Chondrocyte (in vitro differentiated cells): ENCODE data around the gene DSCAM. TPM values are rescaled to one million over a fixed set of nuclear protein-coding genes. Genes with fewer than 3 reads are reported as not detected.

Experiments
- DNase-seq: peaks from one replicate; pipeline ENCODE4 v3.0.0; 2021; ENCODE audit warnings: mixed read lengths, low spot score
- H3K27ac Mint-ChIP-seq: one replicate; pipeline ENCODE4 v1.8.0; 2021; ENCODE audit warnings: mild to moderate bottlenecking, moderate library complexity, mixed read lengths; ENCODE audit not compliant: unreplicated experiment
- H3K27me3 Mint-ChIP-seq: 2 replicates; pipeline ENCODE4 v1.8.0; 2021; ENCODE audit warnings: low read depth, mixed read lengths
- H3K36me3 Mint-ChIP-seq: 2 replicates; pipeline ENCODE4 v1.8.0; 2021; ENCODE audit warnings: low read depth, mixed read lengths
- H3K4me1 Mint-ChIP-seq: 2 replicates; pipeline ENCODE4 v1.8.0; 2021; ENCODE audit warnings: low read depth, mild to moderate bottlenecking, mixed read lengths
- H3K4me3 Mint-ChIP-seq: one replicate; pipeline ENCODE4 v1.8.0; 2021; ENCODE audit warnings: mild to moderate bottlenecking, moderate library complexity, mixed read lengths; ENCODE audit not compliant: unreplicated experiment
- H3K9me3 Mint-ChIP-seq: 2 replicates; pipeline ENCODE4 v1.8.0; 2021; ENCODE audit warnings: low read depth, mixed read lengths
- total RNA-seq: library from RNA; stranded (reverse); gene quantifications from 3 replicates; pipeline ENCODE4 v1.2.1, GENCODE V29; 2021
- TF ChIP-seq, protein P1 (sequence below): fragments of 200-600 bp; sonication (generic); IDR thresholded peaks from 2 replicates; pipeline ENCODE4 v1.5.0; 2021; ENCODE audit warnings: antibody characterized with exemption, mild to moderate bottlenecking, moderate library complexity

The DSCAM gene
- total RNA-seq, 1 donor from 2014 or later, result not detected

DNA sequence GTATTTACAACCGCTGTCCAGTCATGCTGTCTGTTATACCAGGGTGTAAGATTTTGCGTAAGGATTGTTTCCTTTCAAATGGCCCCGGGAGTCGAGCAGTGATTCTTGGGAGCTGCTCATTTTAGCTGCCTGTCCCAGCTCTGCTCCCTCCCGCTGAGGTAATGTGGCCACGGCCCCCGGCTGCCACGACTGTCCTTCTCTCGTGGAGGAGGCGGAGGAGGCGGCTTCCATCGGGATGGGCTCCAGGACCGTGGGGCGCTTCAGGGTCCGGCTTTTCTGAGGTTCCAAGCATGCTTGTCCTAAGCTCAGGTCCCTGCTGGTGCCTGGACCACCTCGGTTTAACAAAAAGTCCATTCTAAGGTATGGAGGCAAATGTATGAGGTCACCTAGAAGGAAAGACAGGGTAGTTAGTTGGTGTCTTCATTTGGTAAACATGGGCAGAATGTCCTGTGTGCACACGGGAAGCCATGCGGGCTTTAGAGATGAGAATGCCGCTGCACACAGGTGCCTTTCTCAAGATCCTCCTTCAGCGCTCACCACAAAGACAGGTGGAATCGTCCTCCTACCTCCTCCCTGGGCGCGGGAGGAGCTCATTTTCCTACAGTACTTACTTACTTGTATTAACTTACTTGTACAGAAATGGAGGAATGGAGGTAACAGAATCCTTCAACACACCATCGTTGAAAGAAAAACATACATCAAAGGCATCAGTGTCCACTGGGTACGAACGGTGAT is 833.8 kb downstream of the DSCAM start:
- DNase-seq, result no peak
- Mint-ChIP-seq H3K36me3 (no peaks in the 10 kb centered on the region), H3K9me3 (peaks cover 24% of the 10 kb centered on the region), H3K4me1 (no peaks in the 10 kb centered on the region), H3K27ac (no peak overlapping the region), H3K4me3 (no peak overlapping the region), H3K27me3 (no peaks in the 10 kb centered on the region)
- TF ChIP-seq, protein P1, sequence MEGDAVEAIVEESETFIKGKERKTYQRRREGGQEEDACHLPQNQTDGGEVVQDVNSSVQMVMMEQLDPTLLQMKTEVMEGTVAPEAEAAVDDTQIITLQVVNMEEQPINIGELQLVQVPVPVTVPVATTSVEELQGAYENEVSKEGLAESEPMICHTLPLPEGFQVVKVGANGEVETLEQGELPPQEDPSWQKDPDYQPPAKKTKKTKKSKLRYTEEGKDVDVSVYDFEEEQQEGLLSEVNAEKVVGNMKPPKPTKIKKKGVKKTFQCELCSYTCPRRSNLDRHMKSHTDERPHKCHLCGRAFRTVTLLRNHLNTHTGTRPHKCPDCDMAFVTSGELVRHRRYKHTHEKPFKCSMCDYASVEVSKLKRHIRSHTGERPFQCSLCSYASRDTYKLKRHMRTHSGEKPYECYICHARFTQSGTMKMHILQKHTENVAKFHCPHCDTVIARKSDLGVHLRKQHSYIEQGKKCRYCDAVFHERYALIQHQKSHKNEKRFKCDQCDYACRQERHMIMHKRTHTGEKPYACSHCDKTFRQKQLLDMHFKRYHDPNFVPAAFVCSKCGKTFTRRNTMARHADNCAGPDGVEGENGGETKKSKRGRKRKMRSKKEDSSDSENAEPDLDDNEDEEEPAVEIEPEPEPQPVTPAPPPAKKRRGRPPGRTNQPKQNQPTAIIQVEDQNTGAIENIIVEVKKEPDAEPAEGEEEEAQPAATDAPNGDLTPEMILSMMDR, result no peak

DNA sequence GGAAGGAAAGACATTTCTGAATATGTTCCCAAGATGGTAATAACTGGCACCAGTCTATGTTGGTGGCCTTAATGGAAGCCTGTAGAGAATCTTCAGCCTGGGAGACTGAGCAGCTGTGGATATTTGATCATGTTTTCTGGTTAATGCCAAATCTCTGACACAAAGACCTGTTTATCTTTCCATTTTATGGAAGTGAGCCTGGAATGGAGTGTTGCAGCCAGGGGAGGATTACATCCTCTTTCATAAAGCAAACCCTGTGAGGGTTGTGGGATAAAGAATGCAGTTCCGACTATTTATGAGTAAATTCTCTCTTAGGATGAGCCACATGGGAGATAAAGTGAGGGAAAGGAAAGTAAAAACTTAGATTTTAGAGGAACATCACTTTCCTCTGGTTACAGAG is 835.6 kb downstream of the DSCAM start:
- no peaks in the 10 kb centered on the region for H3K27me3 Mint-ChIP-seq
- no peaks in the 10 kb centered on the region for H3K36me3 Mint-ChIP-seq
- TF ChIP-seq, protein P1, result no peak
- DNase-seq, result no peak
- no peak overlapping the region for H3K4me3 Mint-ChIP-seq
- H3K27ac Mint-ChIP-seq, result no peak overlapping the region
- H3K4me1 Mint-ChIP-seq, result no peaks in the 10 kb centered on the region
- H3K9me3 Mint-ChIP-seq, result peaks cover 27% of the 10 kb centered on the region

DNA sequence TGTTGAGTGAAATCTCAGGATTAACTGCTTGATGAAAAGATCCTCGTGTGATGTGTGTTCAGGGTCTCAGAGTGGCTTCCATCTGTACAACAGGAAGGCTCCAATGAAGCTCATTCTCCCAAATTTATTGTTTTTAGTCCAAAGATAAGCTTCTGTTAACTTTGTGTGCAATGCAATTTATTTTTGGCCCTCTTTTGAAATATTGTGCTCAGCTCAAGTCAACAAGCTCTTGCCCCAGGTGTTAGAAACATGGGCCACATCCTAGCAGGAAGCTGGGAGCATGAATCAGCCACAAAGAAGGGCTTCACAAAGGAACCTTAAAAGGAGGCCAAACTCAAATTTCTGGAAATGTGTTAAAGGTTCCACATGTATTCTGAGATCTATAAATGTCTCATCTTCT is 844.0 kb downstream of the DSCAM start:
- Mint-ChIP-seq H3K27me3 (no peaks in the 10 kb centered on the region), H3K4me1 (no peaks in the 10 kb centered on the region), H3K9me3 (peaks cover 35% of the 10 kb centered on the region)

DNA sequence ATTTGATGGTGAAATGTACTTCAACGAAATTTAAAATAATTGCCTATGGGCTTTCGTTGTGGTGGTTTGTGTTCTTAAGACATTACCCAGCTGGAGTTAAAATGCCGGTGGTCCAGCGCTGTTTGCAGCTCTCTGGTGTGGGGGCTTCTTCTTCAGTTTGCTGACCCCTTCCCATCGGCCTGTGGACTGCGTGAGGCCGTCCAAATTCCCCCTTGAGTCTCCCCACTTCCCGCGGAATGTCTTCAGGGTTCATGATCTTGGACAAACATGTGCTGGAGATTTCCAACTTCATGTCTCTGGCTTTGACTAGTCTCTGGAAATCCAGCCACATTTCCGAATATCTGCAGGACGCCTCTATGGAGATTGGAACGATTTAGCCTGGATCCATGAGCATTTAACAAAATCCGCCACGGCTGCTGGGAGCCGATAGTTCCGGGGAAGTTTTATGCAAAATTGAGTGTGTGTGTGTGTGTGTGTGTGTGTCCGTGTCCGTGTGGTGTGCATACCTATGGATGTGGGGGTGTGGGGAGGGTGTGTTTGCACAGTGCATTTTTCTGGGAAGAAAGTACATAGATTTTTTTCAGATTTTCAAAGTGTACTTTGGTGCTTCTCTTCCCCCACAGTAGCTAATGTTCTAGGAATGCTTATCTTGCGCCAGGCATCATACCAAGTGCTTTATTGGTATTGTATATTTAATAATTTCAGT is 862.5 kb downstream of the DSCAM start:
- Mint-ChIP-seq H3K4me1 (no peaks in the 10 kb centered on the region), H3K27ac (no peak overlapping the region), H3K36me3 (no peaks in the 10 kb centered on the region), H3K9me3 (peaks cover 12% of the 10 kb centered on the region), H3K4me3 (no peak overlapping the region), H3K27me3 (no peaks in the 10 kb centered on the region)
- DNase-seq, result no peak
- TF ChIP-seq, protein P1, result no peak

More for the DNA sequence above, 844.0 kb downstream of the DSCAM start:
- no peaks in the 10 kb centered on the region for H3K36me3 Mint-ChIP-seq
- DNase-seq, result no peak
- TF ChIP-seq, protein P1, result no peak
- no peak overlapping the region for H3K27ac Mint-ChIP-seq
- H3K4me3 Mint-ChIP-seq, result no peak overlapping the region

DNA sequence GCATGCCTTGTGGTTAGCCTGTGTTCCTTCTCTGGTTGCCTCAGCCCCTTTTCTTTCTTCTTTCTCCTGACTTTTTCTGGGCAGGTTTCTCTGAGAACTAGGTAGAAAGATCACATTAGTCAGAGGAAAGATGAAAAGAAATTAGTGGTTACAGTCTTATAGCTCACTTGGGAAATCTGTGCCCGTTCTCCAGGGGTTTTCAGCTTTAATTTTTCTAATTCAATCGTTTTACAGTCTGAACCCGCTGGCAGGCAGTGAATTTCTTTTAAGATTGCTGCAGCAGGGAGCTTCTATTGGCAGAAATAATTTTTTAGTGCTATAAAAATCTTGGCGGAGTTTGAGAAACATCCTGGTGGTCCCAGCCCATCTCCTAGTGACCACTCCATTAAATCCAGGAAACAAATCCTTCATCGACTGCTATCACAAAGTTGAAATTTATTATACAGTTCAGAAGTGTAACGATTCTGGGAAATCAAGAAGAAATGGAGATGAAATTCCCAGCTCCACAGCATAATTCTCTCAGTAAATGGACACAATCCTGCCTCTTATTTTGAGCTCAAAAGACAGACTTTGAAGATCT is 866.6 kb downstream of the DSCAM start:
- TF ChIP-seq, protein P1, result no peak
- Mint-ChIP-seq H3K27me3 (no peaks in the 10 kb centered on the region), H3K4me1 (no peaks in the 10 kb centered on the region), H3K9me3 (peaks cover 16% of the 10 kb centered on the region), H3K27ac (no peak overlapping the region), H3K4me3 (no peak overlapping the region), H3K36me3 (no peaks in the 10 kb centered on the region)
- DNase-seq, result no peak
